ENCODE measurements around the gene CRYBG2. TPM values are rescaled to one million over a fixed set of nuclear protein-coding genes. Genes with fewer than 3 reads are reported as not detected.
"Not testable (repeated sequence)": the region's sequence is repeated elsewhere in the genome, so short reads cannot be mapped to it uniquely, and the experiment has no call there.

Gene CRYBG2, protein sequence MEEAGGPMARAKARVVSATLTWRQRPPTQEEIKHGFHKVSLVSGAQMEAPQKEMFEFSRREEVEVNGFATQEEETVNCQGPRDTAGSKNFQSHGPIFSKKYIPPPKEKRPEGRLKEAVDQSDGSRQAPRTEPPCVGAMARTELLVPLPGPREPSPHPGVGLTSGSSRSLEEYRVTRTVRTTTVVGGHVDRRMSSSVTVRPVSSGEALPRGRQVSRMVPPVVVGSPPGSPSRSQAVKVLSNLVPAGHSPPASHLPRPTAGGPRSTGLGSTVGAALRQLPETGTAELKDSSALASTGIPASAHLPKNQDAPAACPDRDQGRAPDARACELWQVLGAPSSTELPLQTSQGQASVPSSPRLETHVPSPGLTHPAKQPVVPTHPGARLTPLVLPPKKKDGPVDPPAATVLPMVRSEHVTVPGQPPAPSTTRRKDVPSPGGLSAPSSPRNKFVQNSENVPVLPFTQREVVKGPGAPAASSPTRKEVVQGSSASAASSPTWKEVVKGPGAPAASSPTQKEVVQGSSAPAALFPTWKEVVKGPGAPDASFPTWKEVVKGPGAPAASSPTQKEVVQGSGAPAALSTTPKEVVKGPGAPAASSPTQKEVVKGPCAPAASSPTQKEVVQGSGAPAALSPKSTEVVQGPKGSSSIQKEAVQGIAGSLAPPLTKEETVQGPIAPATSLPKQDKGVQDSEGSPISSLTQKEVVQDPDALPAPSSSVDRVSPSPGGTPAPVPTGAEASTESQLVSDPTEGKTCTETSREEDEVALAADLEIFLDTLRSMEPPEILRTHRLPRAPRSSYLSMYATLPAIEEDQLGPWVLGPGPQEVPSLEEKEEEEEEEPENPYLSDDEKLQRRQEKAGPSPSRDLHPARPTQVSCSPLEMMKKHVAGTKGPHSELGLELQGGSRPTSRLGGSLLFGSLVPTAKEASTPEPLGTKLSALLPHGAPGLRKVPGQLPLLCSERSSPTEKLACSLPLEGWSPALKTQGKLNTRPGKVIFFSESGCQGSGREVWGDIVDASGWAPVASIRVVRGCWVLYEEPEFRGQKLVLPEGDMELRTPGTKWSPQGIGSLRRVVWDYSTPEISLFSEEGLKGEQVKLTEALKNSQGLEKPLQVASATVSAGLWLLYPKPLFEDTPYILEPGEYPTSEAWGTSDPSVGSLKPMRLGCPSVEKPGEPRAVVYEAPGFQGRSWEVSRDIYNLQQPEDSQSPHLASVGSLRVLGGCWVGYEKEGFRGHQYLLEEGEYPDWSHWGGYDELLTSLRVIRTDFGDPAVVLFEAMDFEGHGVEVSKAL (N-terminal part only)
- 15.4 TPM for total RNA-seq

DNA sequence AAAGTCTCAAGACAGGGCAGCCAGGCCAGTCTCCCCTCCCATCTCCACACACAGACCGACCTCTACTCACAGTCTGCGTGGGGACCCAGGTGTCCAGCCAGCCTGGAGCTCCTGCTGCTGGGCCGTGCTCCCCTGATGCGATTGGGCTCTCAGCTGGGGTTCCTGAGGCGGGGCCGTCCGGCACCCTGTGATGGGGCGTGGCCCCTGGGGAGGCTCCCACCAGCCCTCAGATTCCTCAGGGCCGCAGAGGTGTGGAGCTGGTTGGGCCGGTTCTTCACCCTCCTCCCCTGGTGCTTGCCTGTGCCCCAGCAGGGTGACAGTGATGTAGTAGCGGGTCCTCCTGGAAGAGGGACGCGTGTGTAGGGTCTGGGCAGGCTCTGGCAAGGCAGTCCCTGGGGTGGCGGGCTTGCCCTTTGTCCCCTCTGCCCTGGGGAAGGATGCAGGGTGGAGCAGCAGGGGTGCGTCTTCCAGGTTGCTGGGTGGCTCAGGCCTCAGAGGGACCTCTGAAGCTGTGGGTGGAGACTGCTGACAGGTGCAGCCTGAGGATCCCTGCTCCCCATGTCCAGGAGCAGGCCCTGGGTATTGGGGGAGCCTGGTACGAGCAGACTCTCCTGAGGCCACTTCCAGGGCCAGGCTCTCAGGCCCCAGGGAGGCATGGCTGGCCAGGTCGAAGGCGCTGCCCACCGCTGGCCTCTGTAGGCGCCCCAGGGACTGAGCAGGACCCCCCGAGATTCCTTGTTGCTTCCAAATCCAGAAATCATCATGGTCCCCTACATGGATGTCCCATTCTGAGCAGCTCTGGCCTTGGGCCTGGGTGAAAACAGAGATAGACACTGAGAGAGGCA lies at the start of gene CRYBG2:
CRYBG2 (minus strand) TSS at position 155 of the 845 bp plus-strand sequence. CDS start 7,473 bp downstream, outside the sequence.
- DNase-seq: no peak

DNA sequence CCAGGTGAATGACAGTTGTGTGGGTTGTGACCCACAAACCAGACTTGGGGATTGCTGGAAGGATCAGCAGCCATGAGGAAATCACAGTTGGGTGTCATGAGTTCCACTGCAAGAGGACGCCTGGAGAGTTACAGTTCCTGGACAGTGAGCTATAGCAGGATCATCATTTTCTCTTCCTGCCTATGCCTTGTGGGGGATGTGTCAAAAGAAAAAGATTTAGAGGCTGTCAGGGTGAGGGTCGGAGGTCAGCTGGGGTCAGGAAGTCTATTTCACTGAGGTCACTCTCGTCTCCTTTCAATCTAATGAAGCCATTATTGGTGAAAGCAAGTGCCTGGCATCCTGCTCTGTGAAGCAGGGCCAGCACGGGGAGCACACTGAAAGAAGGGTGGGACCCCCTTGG lies 49.7 kb upstream of the CRYBG2 start:
- DNase-seq: no peak

DNA sequence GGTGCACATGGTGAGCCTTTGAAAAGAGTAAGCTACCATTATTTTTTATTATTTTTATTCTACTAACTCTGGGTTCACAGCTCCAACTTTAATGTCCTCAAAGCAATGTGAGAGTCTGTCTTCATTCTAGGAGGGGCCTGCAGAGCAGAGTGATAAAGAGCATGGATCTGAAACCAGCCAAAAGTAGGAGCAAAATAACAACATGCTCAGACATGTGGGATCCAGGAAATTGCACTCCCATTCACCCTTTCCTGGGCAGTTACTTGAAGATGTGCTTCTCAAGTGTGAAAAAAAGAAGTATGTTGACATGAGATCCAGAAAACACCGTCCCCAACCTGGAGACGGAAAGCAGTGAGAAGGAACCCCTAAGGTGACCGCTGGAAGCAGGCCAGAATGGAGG lies 48.0 kb upstream of the CRYBG2 start:
- DNase-seq: no peak

DNA sequence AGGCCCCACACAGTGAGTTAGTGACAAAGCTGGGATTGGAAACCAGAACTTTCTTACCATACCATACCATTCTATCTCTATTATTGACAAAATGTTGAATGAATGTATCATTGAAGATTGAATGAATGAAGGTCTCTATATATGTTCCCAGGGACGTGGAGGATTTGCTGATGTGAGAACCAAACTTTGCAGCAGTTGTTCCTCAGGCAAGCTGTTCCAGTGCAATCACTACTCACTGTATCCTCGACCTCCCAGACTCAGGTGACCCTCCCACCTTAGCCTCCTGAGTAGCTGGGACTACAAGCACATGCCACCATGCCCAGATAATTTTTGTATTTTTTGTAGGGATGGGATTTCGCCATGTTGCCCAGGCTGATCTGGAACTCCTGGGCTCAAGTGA lies 45.1 kb upstream of the CRYBG2 start:
- DNase-seq: no peak

DNA sequence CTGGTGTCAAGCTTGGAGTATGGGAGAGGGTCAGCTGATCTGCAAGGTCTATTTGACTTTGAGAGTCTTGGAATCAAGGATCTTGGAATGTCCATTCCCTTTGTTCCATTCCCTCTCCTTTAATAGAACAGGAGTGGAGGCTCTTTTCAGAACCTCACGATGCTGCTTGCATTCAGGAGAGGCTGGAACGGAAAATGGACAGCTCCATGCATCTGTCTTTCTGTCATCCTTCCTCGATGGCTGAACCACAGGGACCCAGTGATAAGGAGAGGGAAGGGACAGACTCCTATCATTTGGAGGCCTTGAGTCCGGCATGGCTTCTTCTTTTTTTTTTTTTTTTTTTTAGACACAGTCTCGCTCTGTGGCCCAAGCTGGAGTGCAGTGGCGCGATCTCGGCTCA lies 41.8 kb upstream of the CRYBG2 start:
- DNase-seq: no peak

DNA sequence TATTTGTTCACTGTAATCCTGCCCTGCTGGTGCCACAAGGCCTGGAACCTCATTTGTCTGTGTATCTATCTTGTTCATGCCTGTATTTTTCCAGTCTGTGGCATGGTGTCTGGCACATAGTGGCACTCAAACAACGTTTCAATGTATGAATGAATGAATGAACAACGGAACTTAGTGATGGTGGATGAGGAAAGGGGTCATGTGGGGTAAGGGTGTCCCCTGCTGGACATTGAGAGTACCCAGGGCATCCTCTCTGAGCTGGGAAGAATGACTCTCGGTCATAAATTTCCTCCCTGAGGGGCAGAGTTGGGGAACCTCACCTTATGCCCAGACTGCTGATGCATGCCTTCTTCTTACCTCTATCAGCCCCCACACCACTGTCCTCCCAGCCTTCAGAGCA lies 37.5 kb upstream of the CRYBG2 start:
- DNase-seq: no peak

DNA sequence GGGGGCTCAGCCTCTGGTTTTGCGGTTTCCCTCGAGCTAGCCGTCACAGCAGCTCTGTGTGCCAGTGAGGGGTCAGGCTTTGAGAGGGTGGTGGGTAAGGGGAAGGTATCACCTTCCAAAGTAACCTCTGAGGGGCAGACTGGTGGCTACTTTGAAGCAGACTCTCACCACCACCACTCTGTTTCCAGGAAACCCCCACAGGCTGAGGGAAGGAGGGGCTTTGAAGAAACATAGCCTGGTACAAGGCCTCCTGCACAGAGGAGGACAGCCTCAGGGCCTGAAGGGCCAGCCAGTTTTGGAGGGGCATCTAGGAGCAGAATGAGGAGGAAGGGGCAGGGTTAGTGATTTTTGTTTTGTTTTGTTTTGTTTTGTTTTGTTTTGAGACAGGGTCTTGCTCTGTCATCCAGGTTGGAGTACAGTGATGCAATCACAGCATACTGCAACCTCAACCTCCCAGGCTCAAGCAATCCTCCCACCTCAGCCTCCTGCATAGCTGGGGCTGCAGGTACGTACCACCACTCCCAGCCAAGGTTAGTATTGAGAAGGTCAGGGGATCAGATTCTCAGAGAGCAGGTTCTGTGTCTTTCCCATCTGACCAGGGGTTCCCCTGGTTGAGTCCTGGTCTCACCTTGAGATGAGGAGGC lies 35.8 kb upstream of the CRYBG2 start:
- no peak for DNase-seq

DNA sequence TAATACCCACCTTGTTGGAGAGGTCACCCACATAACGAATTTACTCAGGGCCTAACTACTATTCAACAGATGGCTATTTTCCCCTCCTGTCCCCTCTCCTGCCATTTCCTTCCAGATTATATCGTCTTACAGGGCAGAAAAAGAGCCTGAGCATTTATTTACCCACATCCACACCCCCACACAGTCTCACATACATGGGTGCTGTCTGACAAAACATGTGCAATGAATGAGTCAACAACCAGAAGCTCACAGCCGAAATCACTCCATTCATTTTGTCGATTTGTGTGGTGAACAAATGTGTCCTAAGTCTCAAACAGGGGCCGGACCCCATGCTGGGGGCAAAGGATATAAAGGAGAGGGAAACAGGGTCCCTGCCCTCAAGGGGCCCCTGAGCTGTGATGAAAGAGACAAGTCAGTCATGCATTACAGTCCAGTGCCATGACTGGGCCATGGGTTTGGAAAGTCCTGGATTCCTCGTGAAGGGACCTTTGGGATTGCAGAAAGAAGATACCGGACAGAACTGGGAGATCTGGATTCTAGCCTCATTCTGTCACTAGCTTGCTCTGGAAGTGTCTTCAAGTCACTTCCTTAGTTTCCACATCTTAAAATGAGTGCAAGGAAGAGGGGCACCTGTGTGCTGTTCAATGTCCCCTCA lies 35.0 kb upstream of the CRYBG2 start:
- DNase-seq: no peak

DNA sequence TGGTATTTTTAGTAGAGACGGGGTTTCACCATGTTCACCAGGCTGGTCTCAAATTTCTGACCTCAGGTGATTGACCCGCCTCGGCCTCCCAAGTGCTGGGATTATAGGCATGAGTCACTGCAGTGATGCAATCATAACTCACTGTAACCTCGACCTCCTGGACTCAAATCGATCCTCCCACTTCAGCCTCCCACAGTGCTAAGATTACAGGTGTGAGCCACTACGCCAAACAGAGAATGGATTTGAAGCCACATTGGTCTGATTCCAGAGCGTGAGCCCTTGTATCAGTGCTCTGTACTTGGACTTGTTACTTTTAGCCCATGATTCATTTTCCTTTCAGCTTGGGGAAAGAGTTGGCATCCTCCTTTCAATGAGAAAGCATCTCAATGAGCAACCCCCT lies 33.5 kb upstream of the CRYBG2 start:
- DNase-seq: no peak

DNA sequence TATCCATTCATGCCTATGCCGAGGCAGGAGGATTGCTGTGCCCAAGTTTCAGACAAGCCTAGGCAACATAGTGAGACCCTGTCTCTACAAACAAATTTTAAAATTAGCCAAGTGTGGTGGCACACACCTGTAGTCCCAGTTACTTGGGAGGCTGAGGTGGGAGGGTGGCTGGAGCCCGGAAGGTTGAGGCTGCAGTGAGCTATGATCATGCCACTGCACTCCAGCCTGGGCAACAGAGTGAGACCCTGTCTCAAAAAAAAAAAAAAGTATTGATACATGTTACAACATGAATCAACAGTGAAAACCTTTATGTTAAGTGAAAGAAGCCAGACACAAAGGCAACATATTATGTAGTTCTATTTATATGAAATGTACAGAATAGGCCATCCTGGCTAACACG lies 31.1 kb upstream of the CRYBG2 start:
- DNase-seq: not testable (repeated sequence)

DNA sequence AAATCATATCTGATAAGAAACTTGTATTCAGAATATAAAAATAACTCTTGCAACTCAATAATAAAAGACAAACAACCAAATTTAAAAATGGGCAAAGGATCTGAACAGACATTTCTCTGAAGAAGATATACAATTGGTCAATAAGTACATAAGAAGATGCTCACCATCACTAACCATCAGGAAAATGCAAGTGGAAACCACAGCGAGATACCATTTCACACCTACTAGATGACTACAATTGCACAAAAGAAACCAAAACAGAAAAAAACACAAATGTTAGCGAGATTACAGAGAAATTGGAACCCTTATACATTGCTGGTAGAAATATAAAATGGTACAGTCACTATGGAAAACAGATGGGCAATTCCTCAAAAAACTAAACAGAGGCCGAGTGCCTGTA lies 30.1 kb upstream of the CRYBG2 start:
- DNase-seq: no peak

DNA sequence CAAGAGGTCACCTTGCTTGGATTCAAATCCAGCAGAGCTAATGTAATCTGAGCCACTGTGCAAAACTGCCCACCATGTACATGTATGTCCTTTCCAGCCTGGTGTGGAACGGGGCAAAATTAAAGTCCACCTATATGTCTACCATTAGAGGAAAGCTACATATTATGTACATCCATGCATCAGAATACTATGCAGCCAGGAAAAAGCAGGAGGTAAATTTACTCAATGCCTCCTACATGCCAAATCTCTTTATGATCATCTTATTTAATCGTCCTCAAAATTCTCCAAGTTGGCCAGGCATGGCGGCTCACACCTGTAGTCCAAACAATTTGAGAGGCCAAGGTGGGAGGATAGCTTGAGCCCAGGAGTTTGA lies 24.9 kb upstream of the CRYBG2 start:
- DNase-seq: no peak

DNA sequence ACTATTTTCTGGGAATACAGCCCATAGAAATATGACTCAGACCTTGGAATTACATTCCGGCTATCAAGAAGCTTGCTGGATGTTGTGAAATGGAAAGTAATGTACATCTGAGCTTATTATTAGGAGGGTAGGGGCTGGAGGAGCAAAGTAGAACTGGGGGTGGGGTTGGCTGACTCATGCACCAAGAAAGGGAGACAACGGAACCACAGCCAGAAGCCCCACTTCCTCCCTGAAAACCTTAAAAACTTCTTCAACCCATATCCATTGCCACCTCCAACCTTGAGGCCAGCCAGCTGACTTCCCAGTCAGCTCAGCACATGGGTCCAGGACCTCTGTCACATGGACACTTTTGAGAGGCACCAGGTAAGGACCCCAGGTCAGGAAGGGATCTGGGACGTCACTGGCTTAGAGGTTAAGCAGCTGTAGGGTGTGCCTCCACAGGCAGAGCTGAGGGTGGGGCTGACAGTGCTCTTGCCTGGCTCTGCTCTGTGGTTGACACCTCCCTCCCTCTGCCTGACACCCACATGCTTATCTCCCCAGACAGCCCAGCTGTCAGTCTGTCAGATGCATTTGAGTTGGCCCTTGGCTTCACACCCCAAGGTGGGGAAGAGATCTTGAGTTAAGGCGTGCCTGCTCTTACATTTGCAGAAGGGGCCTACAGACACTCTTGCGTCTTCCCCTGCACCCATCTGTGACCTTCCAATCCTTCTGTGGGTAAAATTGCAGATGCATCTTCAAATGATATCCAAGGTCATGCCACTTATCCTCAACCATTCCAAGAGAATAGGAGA lies 24.4 kb upstream of the CRYBG2 start:
- DNase-seq: peak; percentile 13

DNA sequence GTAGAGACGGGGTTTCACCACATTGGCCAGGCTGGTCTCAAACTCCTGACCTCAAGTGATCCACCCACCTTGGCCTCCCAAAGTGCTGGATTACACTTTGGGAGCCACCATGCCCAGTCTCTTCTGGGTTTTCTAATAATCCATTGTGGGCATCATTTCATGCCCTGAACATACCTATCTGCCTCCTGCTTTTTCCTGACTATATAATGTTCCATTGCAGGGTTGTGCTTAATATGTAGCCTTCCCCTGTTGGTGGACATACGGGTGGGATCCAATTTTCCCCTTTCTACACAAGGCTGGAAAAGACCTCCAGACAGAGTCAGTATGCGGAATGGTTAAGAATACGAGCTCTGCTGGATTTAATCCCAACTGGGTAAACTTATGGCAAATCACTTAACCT lies 22.1 kb upstream of the CRYBG2 start:
- DNase-seq: no peak

DNA sequence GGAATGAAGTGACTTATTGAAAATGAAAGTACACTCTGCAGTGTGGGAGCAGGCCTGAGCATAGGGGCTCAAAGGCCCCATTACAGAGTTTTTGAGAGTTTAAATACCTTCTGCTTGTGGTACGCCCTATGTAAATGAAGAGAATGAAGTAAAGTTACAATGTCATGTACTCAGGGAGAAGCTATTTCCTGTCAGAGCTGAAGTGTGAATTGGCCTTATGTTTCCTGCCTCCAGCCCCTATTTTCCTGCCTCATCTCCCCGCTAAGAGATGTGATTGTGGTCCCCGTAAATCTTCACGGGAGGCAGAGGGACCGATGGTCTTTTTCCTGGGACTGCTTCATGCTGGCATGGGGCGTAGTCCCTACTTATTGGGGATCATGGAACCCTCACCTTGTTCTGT lies 21.2 kb upstream of the CRYBG2 start:
- no peak for DNase-seq

DNA sequence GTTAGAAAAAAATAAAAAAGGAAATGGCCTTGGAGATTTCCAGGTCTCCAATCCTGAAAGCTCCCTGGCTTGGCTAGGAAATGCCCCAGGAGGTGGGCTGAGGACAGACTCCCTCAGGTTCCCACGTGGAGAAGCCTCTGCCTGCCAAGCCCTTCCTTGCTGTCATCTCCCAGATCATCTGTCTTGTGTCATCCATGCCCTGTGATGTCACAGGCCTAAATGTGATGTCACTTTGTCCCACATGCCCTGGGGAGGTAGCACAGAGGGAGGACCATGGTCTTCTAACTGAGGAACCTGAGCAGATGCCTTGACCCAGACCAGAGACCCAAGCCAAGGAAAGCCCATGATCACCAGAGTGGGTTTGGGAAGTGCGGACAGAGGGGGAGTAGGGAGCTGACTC lies 20.4 kb upstream of the CRYBG2 start:
- DNase-seq: not testable (repeated sequence)

DNA sequence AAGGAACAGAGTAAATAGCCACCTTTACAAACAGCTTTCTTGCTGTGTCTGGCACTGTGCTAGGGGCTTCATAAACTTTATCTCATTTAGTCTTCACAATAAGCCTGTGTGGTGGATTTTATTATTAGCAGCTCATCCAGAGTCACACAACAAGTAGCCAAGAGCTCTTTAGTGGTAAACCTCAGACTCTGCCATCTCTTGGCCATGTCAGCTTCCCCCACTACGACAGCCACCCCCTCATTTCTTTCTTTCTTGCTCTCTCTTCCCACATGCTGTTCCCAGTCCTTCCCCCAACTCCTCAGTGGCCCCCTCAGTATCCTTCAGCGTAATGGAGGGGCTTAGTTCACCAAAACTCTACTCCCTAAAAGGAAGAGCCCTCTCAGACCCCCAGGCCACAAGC lies 19.9 kb upstream of the CRYBG2 start:
- no peak for DNase-seq

DNA sequence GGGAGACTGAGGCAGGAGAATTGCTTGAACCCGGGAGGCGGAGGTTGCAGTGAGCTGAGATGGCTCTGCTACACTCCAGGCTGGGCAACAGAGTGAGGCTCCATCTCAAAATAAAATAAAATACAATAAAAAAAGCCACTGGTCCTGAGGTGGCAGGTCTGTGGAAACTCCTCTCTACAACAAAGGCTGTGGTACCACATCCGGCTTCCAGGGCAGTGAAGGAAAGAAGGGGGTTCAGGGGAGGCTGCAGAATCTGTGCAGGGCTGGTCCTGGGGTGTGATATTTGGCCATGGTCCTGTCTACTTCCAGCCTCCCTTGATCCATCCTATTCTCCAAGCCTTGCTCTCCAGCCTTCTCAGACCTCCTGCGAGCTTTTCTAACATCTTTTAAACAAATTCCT lies 19.4 kb upstream of the CRYBG2 start:
- no peak for DNase-seq

DNA sequence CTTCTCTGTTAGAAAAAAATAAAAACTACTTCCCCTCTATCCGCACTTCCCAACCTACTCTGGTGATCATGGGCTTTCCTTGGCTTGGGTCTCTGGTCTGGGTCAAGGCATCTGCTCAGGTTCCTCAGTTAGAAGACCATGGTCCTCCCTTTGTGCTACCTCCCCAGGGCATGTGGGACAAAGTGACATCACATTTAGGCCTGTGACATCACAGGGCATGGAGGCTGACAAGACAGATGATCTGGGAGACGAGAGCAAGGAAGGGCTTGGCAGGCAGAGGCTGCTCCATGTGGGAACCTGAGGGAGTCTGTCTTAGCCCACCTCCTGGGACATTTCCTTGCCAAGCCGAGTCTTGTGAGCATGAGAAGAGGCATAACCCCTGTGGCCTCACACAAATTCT lies 18.7 kb upstream of the CRYBG2 start, which contains the start of gene ZNF683:
ZNF683 (minus strand) TSS at position 140 of the 400 bp plus-strand sequence. CDS start 4,179 bp downstream, outside the sequence.
- not testable (repeated sequence) for DNase-seq

DNA sequence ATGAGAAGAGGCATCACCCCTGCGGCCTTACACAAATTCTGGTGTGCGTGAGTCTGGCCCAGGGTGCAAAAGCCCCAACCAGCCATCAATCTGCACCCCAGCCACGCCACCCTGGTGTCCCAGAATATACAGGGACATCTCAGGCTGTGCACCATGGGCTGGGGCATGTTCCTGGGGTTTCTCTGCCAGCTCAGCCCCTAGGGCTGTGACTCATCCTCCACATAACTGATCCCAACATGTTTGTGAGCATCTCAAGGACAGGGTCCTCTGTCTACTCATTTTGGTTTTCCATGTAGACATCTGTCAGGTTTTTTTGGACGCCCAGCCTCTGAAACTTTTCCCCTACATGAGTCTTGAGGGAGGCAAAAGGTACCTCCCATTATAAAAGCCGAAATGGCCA lies 18.1 kb upstream of the CRYBG2 start:
- no peak for DNase-seq

All from skin of body (tissue), 2 donors.